Measurements from ENCODE around the gene DENND1A. TPM values are rescaled to one million over a fixed set of nuclear protein-coding genes. Genes with fewer than 3 reads are reported as not detected.

Gene DENND1A
- polyA plus RNA-seq, 2 of the 4 experiments (the other 2 are of a cell fraction), result 15.1 to 21.9 TPM

DNA sequence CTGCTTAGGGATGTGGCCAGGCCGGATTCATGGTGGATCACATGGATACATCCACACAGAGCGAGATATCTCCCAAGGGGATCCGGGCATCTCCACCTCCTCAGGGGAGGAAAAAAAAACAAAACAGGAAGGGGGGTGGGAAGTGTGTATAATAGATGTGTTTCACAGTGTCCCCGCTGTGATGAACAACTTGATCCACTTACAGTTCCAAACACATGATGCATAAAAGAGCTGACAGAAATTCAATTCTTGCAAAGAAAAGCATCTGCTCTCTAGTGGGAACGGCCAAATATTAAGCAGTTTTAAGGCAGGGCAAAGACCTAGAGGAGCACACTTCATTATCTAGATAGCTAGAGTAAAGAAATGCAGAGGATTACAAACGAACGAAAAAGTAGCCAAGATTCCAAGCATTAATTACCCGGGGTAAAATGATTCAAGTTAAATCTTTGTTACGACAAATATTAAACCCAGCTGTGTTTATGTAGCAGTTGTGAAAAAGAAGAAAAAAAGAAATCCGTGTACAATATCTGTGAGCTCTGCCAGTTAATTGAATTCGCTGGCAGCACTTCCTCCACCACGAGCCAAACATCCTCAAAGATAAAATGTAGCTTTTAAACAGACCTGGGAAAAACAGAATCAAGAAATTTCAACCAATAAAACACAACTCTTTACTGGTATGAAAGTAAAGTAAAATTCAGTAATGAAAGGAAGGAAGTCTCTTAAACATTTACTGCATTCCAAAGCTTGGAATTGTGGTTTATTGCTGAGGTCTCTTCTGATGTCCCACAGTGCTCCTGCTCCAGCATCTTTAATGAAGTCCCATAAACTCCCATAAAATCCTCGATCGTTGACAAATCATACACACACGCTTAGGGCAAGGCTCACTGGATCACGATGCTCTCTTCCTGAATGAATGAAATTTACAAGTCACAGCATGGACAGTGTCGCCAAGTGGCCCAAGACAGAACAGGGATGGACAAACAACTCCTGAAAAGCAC is 360.9 kb downstream of the DENND1A start:
- FAIRE-seq, result no peak
- Histone ChIP-seq H3K4me3 (no peak overlapping the region), H3K27ac (no peak overlapping the region), H3K4me1 (no peaks in the 10 kb centered on the region), H3K9me3 (no peaks in the 10 kb centered on the region), H3K4me2 (no peak overlapping the region)
- ATAC-seq, result no peak
- 85% methylated on average over 17 of the region's 17 CpGs for WGBS (ENCODE audit: missing lambda C conversion rate)
- TF ChIP-seq TFCP2L1 (CRISPR knock-in tag; IDR thresholded peaks at IDR 0.05) (no peak), RFX5 (IDR thresholded peaks at IDR 0.05) (no peak), CHD2 (IDR thresholded peaks at IDR 0.05; ENCODE audit: low read length, partially characterized antibody) (no peak), JUN (IDR thresholded peaks at IDR 0.05) (no peak), E2F6 (IDR thresholded peaks at IDR 0.05; ENCODE audit: borderline replicate concordance, low read depth) (no peak), FOSB (CRISPR knock-in tag; IDR thresholded peaks at IDR 0.05) (no peak), HES2 (IDR thresholded peaks at IDR 0.05) (no peak), EHF (CRISPR knock-in tag; IDR thresholded peaks at IDR 0.05) (no peak), MYC (IDR thresholded peaks at IDR 0.05; ENCODE audit: borderline replicate concordance, low read length) (no peak), ZFP36 (IDR thresholded peaks at IDR 0.05; ENCODE audit: borderline replicate concordance, partially characterized antibody) (no peak)
- TF ChIP-seq, protein P1, sequence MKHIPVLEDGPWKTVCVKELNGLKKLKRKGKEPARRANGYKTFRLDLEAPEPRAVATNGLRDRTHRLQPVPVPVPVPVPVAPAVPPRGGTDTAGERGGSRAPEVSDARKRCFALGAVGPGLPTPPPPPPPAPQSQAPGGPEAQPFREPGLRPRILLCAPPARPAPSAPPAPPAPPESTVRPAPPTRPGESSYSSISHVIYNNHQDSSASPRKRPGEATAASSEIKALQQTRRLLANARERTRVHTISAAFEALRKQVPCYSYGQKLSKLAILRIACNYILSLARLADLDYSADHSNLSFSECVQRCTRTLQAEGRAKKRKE (CRISPR knock-in tag; IDR thresholded peaks at IDR 0.05; ENCODE audit: low read depth), result no peak
- TF ChIP-seq, protein P2, sequence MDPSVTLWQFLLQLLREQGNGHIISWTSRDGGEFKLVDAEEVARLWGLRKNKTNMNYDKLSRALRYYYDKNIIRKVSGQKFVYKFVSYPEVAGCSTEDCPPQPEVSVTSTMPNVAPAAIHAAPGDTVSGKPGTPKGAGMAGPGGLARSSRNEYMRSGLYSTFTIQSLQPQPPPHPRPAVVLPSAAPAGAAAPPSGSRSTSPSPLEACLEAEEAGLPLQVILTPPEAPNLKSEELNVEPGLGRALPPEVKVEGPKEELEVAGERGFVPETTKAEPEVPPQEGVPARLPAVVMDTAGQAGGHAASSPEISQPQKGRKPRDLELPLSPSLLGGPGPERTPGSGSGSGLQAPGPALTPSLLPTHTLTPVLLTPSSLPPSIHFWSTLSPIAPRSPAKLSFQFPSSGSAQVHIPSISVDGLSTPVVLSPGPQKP (IDR thresholded peaks at IDR 0.05; ENCODE audit: low read depth, low read length), result no peak
- CTCF ChIA-PET, result interaction anchor here (0.7 to 1.9 kb wide), 3 partner anchors 28 to 472 kb away, joined by 3 to 5 read pairs (median 4); no protein-coding TSS in a partner anchor
- POLR2A ChIA-PET, result no interaction called here
- DNase-seq (ENCODE audit: low read depth in 1 of 2, low spot score in 1 of 2), result no peak

DNA sequence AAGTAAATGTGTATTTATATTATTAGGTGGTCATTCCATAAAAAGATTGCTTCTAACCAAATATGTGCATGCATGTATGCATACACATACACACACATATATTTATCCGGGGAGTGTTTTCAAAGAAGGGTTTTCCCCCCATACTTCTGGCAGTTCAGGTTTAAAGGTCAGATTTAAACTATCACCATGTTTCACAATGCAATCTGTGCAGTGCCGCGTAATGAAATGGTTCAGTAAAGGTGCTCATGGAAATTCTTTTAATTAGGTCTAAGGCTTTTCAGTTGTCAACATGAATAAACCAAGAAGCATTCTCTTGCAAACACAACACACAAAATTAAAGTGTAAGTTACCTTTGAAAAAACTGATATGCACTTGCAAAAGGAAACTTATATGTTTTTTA is 362.9 kb downstream of the DENND1A start:
- FAIRE-seq (no peak), ATAC-seq (no peak), DNase-seq (ENCODE audit: low read depth in 1 of 2, low spot score in 1 of 2) (no peak)
- Histone ChIP-seq H3K4me1 (no peaks in the 10 kb centered on the region), H3K27ac (no peak overlapping the region), H3K9me3 (no peaks in the 10 kb centered on the region), H3K4me2 (no peak overlapping the region), H3K4me3 (no peak overlapping the region)
- TF ChIP-seq RNF2 (IDR thresholded peaks at IDR 0.05; ENCODE audit: borderline replicate concordance, low read depth), result no peak
- no peak for TF ChIP-seq USF2 (IDR thresholded peaks at IDR 0.05)
- no peak for TF ChIP-seq EP300 (IDR thresholded peaks at IDR 0.05)
- no peak for TF ChIP-seq JUN (IDR thresholded peaks at IDR 0.05)
- TF ChIP-seq FOSB (CRISPR knock-in tag; IDR thresholded peaks at IDR 0.05), result no peak
- TF ChIP-seq HOXB13 (CRISPR knock-in tag; IDR thresholded peaks at IDR 0.05; ENCODE audit: low read depth), result no peak
- no peak for TF ChIP-seq NR3C1 (IDR thresholded peaks at IDR 0.05)
- TF ChIP-seq, protein P1 (CRISPR knock-in tag; IDR thresholded peaks at IDR 0.05; ENCODE audit: low read depth), result no peak
- TF ChIP-seq ZSCAN20 (CRISPR knock-in tag; IDR thresholded peaks at IDR 0.05), result no peak
- TF ChIP-seq MAFK (IDR thresholded peaks at IDR 0.05; ENCODE audit: partially characterized antibody), result no peak
- no peak for TF ChIP-seq CEBPB (IDR thresholded peaks at IDR 0.05)
- TF ChIP-seq MAZ (IDR thresholded peaks at IDR 0.05; ENCODE audit: borderline replicate concordance, low read depth, low read length), result no peak
- no peak for TF ChIP-seq HMGXB4 (CRISPR knock-in tag; IDR thresholded peaks at IDR 0.05; ENCODE audit: borderline replicate concordance)
- TF ChIP-seq POLR2A (IDR thresholded peaks at IDR 0.05; ENCODE audit: low read length), result no peak
- TF ChIP-seq ZFP36 (IDR thresholded peaks at IDR 0.05; ENCODE audit: borderline replicate concordance, partially characterized antibody), result no peak
- TF ChIP-seq E2F6 (IDR thresholded peaks at IDR 0.05; ENCODE audit: borderline replicate concordance, low read depth), result no peak
- POLR2A ChIA-PET, result no interaction called here
- WGBS (ENCODE audit: missing lambda C conversion rate), result 92% methylated on average over 3 of the region's 3 CpGs
- CTCF ChIA-PET, result interaction anchor here (1.3 kb wide), 1 partner anchor 474 kb away, joined by 3 read pairs; no protein-coding TSS in a partner anchor
